ENCODE data around the gene C2CD4A. TPM values are rescaled to one million over a fixed set of nuclear protein-coding genes. Genes with fewer than 3 reads are reported as not detected.
A peak's percentile ranks its signal among the peaks of the same experiment; 100 is the strongest.

C2CD4A gene
- total and polyA plus RNA-seq, 10 donors: 0.04 to 0.08 (median 0.06) TPM; not detected in 7

DNA sequence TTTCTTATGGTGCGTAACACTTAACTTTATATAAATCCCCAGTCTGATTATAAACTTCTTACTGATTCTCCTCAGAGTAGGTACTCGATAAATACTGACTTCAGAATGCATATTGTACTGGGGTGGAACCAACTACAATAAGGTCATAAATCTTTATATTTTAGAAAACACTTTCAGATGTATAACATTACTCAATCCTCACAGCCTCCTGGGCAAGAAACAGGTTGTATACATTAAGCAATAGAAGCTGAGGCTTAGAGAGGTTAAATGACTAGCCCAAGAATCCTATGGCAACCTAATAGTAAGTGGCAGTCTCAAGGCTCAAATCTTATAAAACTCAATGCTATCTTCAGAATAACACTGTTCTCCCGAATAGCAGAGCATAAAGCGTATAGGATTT, 15.6 kb upstream of the C2CD4A start:
- H3K4me1 ChIP-seq: peaks cover 34 to 82% (median 65%) of the 10 kb centered on the region in 6 donors
- no peak overlapping the region for H3K27ac ChIP-seq
- DNase-seq: no peak
- H3K4me3 ChIP-seq: no peak overlapping the region
- H3K36me3 ChIP-seq: peaks cover 0 to 5% (median 0%) of the 10 kb centered on the region in 6 donors
- TF ChIP-seq POLR2AphosphoS5 (IDR thresholded peaks at IDR 0.05) (no peak), POLR2A (IDR thresholded peaks at IDR 0.05) (no peak)
- TF ChIP-seq, protein P1, sequence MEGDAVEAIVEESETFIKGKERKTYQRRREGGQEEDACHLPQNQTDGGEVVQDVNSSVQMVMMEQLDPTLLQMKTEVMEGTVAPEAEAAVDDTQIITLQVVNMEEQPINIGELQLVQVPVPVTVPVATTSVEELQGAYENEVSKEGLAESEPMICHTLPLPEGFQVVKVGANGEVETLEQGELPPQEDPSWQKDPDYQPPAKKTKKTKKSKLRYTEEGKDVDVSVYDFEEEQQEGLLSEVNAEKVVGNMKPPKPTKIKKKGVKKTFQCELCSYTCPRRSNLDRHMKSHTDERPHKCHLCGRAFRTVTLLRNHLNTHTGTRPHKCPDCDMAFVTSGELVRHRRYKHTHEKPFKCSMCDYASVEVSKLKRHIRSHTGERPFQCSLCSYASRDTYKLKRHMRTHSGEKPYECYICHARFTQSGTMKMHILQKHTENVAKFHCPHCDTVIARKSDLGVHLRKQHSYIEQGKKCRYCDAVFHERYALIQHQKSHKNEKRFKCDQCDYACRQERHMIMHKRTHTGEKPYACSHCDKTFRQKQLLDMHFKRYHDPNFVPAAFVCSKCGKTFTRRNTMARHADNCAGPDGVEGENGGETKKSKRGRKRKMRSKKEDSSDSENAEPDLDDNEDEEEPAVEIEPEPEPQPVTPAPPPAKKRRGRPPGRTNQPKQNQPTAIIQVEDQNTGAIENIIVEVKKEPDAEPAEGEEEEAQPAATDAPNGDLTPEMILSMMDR (IDR thresholded peaks at IDR 0.05 in 8 of 11, conservative IDR thresholded peaks at IDR 0.05 in 3 of 11): no peak
- no peaks in the 10 kb centered on the region for H3K9me3 ChIP-seq
- intact Hi-C loops (cut with DNase I; ENCODE audit: low total_unique reads): no loop called here
- H3K27me3 ChIP-seq (replicated peaks in 1 of 7): no peaks in the 10 kb centered on the region
- WGBS, 5 donors: 94 to 99% (median 96%) methylated on average over 4 of the region's 4 CpGs

DNA sequence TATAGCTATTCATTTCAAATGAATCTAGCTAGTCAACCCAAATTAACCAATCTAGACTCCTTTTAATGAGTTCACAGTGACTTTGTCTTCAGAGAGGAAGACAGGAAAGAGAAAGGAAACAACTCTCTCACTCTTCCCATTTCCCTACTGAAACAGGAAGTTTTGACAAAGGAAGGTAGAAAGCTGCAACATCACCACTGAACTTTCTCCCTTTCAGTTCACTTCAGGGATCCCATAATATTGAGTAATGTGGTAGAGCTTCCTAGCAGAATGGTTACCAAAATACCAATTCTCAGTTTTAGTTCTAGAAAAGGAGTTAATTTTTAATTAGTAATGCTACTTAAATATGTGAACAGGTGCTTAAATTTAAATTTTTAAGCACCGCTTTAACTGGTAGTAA, 14.1 kb upstream of the C2CD4A start:
- Histone ChIP-seq H3K36me3 (peaks cover 0 to 11% (median 0%) of the 10 kb centered on the region in 6 donors), H3K9me3 (no peaks in the 10 kb centered on the region), H3K4me3 (no peak overlapping the region), H3K27ac (peak overlapping the region in 4 of 8 donors; percentile 3 to 39 (median 8)), H3K4me1 (peaks cover 22 to 77% (median 54%) of the 10 kb centered on the region in 6 donors), H3K27me3 (replicated peaks in 1 of 7) (no peaks in the 10 kb centered on the region)
- DNase-seq: no peak
- TF ChIP-seq, protein P1 (IDR thresholded peaks at IDR 0.05 in 8 of 11, conservative IDR thresholded peaks at IDR 0.05 in 3 of 11): no peak
- no peak for TF ChIP-seq POLR2A (IDR thresholded peaks at IDR 0.05)
- 94 to 100% (median 95%) methylated on average over 1 of the region's 1 CpG for WGBS, 5 donors
- intact Hi-C loops (cut with DNase I; ENCODE audit: low total_unique reads): no loop called here

DNA sequence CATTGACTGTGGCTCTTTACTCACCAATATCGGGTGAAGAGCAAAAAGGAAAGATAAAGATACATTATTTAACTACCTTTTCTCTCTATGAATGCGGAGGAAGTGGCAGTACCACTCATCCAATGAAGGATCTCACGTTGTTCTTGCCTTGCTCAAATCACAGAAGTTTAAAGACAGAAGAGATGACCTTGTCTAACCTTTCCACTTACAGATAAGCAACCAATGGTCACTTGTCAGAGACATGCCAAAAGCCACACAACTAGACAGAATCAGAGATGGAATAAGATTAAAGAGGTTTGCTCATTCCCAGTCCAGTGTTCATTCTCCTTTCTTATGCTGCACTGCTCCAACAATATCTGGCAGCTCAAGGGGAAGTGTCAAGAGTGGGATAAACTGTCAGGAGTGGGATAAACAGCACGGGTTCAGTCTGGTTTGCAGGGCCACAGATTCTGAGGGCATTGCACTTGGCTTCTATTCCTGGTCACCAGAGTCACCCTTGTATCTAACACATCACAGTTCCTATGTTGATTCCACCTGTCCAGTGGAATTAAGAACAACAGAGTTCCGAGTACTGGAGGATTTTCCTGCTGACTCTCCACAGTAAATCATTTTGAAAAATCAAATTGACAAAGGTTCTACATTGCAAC, 13.2 kb upstream of the C2CD4A start:
- Histone ChIP-seq H3K4me1 (peaks cover 30 to 83% (median 60%) of the 10 kb centered on the region in 6 donors), H3K36me3 (peaks cover 0 to 11% (median 0%) of the 10 kb centered on the region in 6 donors), H3K27ac (peak overlapping the region in 3 of 8 donors; percentile 3 to 39 (median 21)), H3K4me3 (no peak overlapping the region), H3K27me3 (replicated peaks in 1 of 7) (no peaks in the 10 kb centered on the region), H3K9me3 (no peaks in the 10 kb centered on the region)
- TF ChIP-seq POLR2AphosphoS5 (IDR thresholded peaks at IDR 0.05): no peak
- TF ChIP-seq POLR2A (IDR thresholded peaks at IDR 0.05): no peak
- TF ChIP-seq, protein P1 (IDR thresholded peaks at IDR 0.05 in 8 of 11, conservative IDR thresholded peaks at IDR 0.05 in 3 of 11): no peak
- intact Hi-C loops (cut with DNase I; ENCODE audit: low total_unique reads): no loop called here
- DNase-seq: no peak
- WGBS, 5 donors: 60 to 69% (median 67%) methylated on average over 5 of the region's 5 CpGs

DNA sequence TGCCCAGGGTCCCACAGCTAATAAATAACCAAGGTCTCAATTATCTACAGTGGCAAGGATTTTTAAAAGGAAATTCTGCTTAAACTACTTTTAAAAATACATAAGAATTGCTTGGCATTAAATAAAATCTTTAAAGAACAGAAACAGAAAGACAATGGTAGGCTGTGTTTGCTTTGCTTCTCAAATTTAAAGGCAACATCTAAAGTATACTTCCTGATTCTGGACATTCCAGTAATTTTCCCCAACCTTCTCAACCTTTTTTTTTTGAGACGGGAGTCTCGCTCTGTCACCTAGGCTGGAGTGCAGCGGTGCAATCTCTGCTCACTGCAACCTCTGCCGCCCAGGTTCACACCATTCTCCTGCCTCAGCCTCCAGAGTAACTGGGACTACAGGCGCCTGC, 11.8 kb upstream of the C2CD4A start:
- no peak overlapping the region for H3K27ac ChIP-seq
- H3K27me3 ChIP-seq (replicated peaks in 1 of 7): no peaks in the 10 kb centered on the region
- peaks cover 0 to 11% (median 0%) of the 10 kb centered on the region in 6 donors for H3K36me3 ChIP-seq
- no peaks in the 10 kb centered on the region for H3K9me3 ChIP-seq
- TF ChIP-seq POLR2AphosphoS5 (IDR thresholded peaks at IDR 0.05): no peak
- TF ChIP-seq, protein P1 (IDR thresholded peaks at IDR 0.05 in 8 of 11, conservative IDR thresholded peaks at IDR 0.05 in 3 of 11): no peak
- TF ChIP-seq POLR2A (IDR thresholded peaks at IDR 0.05): no peak
- DNase-seq: no peak
- peaks cover 35 to 93% (median 69%) of the 10 kb centered on the region in 6 donors for H3K4me1 ChIP-seq
- no peak overlapping the region for H3K4me3 ChIP-seq
- intact Hi-C loops (cut with DNase I; ENCODE audit: low total_unique reads): no loop called here
- 90 to 95% (median 94%) methylated on average over 5 of the region's 5 CpGs for WGBS, 5 donors
